ENCODE measurements around the gene HNRNPA0.

DNA sequence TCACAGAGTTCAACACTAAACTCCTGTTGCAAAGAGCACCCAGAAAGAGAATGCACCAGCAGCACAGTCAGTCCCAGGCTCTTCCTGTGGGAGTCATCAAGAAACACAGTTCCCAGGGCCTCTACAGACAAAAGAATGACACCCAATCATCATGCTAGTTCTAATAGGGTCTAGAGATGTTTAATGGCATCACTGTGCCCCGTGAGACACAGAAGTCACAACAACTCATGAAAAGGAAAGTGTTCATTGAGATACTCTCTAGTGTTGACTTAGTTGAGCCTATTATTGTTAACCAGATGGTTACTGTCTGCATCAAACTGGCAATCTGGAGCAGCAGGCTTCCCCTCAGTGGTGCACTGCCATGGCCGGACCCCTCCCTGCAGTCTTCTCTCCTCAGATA is 19.8 kb downstream of the HNRNPA0 start:
- no peak for TF ChIP-seq EZH2 (IDR thresholded peaks at IDR 0.05; ENCODE audit: borderline replicate concordance, low read length)
- TF ChIP-seq, protein P1, sequence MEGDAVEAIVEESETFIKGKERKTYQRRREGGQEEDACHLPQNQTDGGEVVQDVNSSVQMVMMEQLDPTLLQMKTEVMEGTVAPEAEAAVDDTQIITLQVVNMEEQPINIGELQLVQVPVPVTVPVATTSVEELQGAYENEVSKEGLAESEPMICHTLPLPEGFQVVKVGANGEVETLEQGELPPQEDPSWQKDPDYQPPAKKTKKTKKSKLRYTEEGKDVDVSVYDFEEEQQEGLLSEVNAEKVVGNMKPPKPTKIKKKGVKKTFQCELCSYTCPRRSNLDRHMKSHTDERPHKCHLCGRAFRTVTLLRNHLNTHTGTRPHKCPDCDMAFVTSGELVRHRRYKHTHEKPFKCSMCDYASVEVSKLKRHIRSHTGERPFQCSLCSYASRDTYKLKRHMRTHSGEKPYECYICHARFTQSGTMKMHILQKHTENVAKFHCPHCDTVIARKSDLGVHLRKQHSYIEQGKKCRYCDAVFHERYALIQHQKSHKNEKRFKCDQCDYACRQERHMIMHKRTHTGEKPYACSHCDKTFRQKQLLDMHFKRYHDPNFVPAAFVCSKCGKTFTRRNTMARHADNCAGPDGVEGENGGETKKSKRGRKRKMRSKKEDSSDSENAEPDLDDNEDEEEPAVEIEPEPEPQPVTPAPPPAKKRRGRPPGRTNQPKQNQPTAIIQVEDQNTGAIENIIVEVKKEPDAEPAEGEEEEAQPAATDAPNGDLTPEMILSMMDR (conservative IDR thresholded peaks at IDR 0.05 in 1 of 2, IDR thresholded peaks at IDR 0.05 in 1 of 2; ENCODE audit: extremely low read depth in 1 of 2, insufficient read depth in 1 of 2, low read depth in 1 of 2, low read length in 2 of 2): no peak

Data from mammary epithelial cell (primary cell).